OCI-LY7 (cell line): ENCODE measurements around the gene MAMSTR. TPM values are rescaled to one million over a fixed set of nuclear protein-coding genes. Genes with fewer than 3 reads are reported as not detected.
A peak's percentile ranks its signal among the peaks of the same experiment; 100 is the strongest.

Experiments
- BruUV-seq: library from RNA; stranded (reverse); fragments of 400-500 nt; replicated peaks from 2 replicates; lab custom pipeline; 2021; lab: Mats Ljungman, UMichigan
- CTCF ChIA-PET: fragments of 300-600 bp; sonication (Branson Sonifier 250); formaldehyde crosslinking; loops from one replicate; lab custom pipeline; 2022; ENCODE audit warnings: antibody characterized with exemption; ENCODE audit not compliant: unreplicated experiment; lab: Charles Lee
- POLR2A ChIA-PET: fragments of 300-600 bp; sonication (Branson Sonifier 250); formaldehyde crosslinking; loops from one replicate; lab custom pipeline; 2022; ENCODE audit warnings: antibody characterized with exemption; lab: Charles Lee
- DNase-seq: peaks from one replicate; pipeline ENCODE4 v3.0.0-alpha.2; 2015; ENCODE audit warnings: low spot score
- H2AFZ ChIP-seq: fragments of 200-600 bp; sonication (generic), shearing (Covaris generic); 2 replicates; pipeline ENCODE4 v1.6.1; 2014; ENCODE audit warnings: mild to moderate bottlenecking, antibody characterized with exemption, low read length, moderate library complexity
- H3K27ac ChIP-seq: fragments of 200-600 bp; sonication (generic); 2 replicates; pipeline ENCODE4 v1.5.1; 2014; ENCODE audit warnings: mixed run types, low read depth, mild to moderate bottlenecking, moderate library complexity, low read length, inconsistent platforms; ENCODE audit not compliant: poor library complexity, severe bottlenecking
- H3K36me3 ChIP-seq: fragments of 200-600 bp; sonication (generic); 2 replicates; pipeline ENCODE4 v1.6.1; 2014; ENCODE audit warnings: mild to moderate bottlenecking, antibody characterized with exemption, low read length, moderate library complexity, mixed read lengths; ENCODE audit not compliant: insufficient read depth
- H3K4me1 ChIP-seq: fragments of 200-600 bp; sonication (generic); 2 replicates; pipeline ENCODE4 v1.5.1; 2014; ENCODE audit warnings: mild to moderate bottlenecking, low read length; ENCODE audit not compliant: insufficient read depth, poor library complexity, severe bottlenecking
- H3K4me2 ChIP-seq: fragments of 200-600 bp; sonication (generic); 2 replicates; pipeline ENCODE4 v1.6.1; 2014; ENCODE audit warnings: mild to moderate bottlenecking, low read length
- H3K4me3 ChIP-seq: fragments of 200-600 bp; sonication (generic); 2 replicates; pipeline ENCODE4 v1.5.1; 2014; ENCODE audit warnings: mild to moderate bottlenecking, low read depth, low read length; ENCODE audit not compliant: poor library complexity, severe bottlenecking
- H3K79me2 ChIP-seq: fragments of 200-600 bp; sonication (generic); 2 replicates; pipeline ENCODE4 v1.6.1; 2016; ENCODE audit warnings: low read depth, mild to moderate bottlenecking, low read length, moderate library complexity, mixed read lengths; ENCODE audit not compliant: insufficient read depth
- H3K9me2 ChIP-seq: fragments of 200-600 bp; sonication (generic); 2 replicates; pipeline ENCODE4 v1.6.1; 2016; ENCODE audit warnings: mild to moderate bottlenecking, low read length, mixed read lengths; ENCODE audit not compliant: insufficient read depth
- H3K9me3 ChIP-seq: fragments of 200-600 bp; sonication (generic); 2 replicates; pipeline ENCODE4 v1.6.1; 2014; ENCODE audit warnings: mild to moderate bottlenecking, mixed run types, low read length, mixed read lengths
- H4K20me1 ChIP-seq: fragments of 200-600 bp; sonication (generic); 2 replicates; pipeline ENCODE4 v1.6.1; 2014; ENCODE audit warnings: mild to moderate bottlenecking, antibody characterized with exemption, low read length, moderate library complexity, mixed read lengths; ENCODE audit not compliant: insufficient read depth
- EZH2phosphoT487 ChIP-seq: fragments of 200-600 bp; sonication (generic); IDR thresholded peaks from 2 replicates; pipeline ENCODE4 v1.6.1; 2018; ENCODE audit warnings: low read depth, borderline replicate concordance, mild to moderate bottlenecking, mixed run types, antibody characterized with exemption, low read length, moderate library complexity, mixed read lengths
- intact Hi-C: fragments of 100-400 bp; cut with micrococcal nuclease; formaldehyde crosslinking; loops from one replicate; pipeline ENCODE4 v1.10.0; 2022; ENCODE audit not compliant: unreplicated experiment
- total RNA-seq, 2 experiments: library from RNA; depleted of rRNA in 1 of 2; stranded (reverse); fragments of >200 nt in 1 of 2; shearing (Covaris generic) in 1 of 2; gene quantifications; 2 replicates each; pipeline ENCODE4 v1.2.3, GENCODE V29; 2014 to 2022
- TF ChIP-seq, protein P1 (sequence below): fragments of 200-600 bp; sonication (generic); conservative IDR thresholded peaks from 2 replicates; pipeline ENCODE4 v1.5.1; 2014; ENCODE audit warnings: mild to moderate bottlenecking, antibody characterized with exemption, low read length, moderate library complexity, mixed read lengths

The MAMSTR gene
- total RNA-seq, 2 experiments from 2014 or later = 1.2 TPM

DNA sequence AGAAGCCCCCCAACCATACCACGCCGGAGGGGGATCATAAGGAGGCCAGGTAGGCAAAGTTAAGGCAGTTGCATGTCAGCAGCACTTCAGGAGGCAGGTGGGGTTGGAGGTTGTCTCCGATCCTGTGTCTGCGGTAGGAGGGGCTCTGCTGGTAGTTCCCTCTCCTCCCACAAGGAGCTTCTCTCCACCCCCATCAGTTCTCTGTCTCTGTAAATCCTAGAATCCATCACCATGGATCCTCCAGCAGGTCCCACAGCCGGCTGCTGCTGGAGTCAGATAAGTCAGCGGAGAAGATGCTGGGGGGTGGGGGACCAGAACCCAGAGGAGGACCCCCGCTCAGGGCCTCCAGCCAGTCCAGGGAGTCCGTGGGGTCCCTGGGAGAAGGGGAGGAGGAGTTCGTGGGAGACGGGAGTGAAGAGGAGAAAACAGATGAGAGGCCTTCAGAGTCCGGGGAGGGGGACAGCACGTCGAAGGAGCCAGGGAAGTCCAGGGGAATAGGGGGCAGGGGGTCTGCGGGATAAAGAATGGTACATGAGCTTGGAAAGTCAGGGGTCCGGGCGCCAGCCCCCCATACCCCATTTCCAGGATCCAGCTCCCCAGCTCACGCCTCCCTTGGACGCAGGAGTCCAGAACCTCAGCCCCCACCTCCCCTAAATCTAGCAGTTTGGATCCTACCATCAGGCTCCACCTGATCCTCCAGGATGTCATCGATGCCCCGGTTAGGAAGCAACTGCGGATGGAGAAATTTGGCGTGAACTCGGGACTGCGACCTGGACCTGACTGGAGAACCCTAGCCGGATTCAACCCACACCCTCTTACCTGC, 6.3 kb downstream of the MAMSTR start:
- CTCF ChIA-PET = no interaction called here
- Histone ChIP-seq H3K27ac (no peak overlapping the region), H2AFZ (peak overlapping the region; percentile 88)

DNA sequence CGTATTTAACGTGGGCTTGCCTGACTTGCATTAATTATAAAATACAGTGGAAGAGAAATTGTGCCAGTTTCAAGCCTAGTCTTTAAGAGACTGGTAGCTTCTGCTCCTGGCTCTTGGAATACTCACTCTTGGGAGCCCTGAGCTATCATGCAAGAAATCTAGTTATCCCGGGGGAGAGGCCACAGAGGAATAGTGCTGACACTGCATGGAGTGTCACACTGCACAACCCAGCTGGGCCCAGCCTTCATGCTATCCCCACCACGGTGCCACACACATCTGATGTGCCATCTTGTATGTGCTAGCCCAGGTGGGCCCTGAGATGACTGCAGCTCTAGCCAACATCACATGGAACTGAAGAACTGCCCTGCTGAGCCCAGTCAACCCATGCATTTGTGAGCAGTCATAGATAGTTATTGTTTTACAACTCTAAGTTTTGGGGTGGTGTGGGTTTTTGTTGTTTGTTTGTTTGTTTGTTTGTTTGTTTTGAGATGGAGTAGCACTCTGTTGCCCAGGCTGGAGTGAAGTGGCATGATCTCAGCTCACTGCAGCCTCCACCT, 8.3 kb downstream of the MAMSTR start:
- ChIA-PET CTCF (no interaction called here), POLR2A (interaction anchor here (1.1 kb wide), 1 partner anchor 9 kb away, joined by 3 read pairs; no protein-coding TSS in a partner anchor)
- Histone ChIP-seq H2AFZ (no peak overlapping the region), H3K79me2 (no peaks in the 10 kb centered on the region), H3K4me1 (peaks cover 22% of the 10 kb centered on the region), H3K9me2 (no peaks in the 10 kb centered on the region), H3K4me3 (no peak overlapping the region), H3K9me3 (no peaks in the 10 kb centered on the region), H4K20me1 (no peaks in the 10 kb centered on the region), H3K36me3 (no peaks in the 10 kb centered on the region), H3K27ac (no peak overlapping the region), H3K4me2 (no peak overlapping the region)
- DNase-seq = no peak
- no peak for TF ChIP-seq EZH2phosphoT487
- TF ChIP-seq, protein P1, sequence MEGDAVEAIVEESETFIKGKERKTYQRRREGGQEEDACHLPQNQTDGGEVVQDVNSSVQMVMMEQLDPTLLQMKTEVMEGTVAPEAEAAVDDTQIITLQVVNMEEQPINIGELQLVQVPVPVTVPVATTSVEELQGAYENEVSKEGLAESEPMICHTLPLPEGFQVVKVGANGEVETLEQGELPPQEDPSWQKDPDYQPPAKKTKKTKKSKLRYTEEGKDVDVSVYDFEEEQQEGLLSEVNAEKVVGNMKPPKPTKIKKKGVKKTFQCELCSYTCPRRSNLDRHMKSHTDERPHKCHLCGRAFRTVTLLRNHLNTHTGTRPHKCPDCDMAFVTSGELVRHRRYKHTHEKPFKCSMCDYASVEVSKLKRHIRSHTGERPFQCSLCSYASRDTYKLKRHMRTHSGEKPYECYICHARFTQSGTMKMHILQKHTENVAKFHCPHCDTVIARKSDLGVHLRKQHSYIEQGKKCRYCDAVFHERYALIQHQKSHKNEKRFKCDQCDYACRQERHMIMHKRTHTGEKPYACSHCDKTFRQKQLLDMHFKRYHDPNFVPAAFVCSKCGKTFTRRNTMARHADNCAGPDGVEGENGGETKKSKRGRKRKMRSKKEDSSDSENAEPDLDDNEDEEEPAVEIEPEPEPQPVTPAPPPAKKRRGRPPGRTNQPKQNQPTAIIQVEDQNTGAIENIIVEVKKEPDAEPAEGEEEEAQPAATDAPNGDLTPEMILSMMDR = no peak
- intact Hi-C loops = no loop called here
- no TSS peak for BruUV-seq

More for the DNA sequence above, 6.3 kb downstream of the MAMSTR start:
- no peaks in the 10 kb centered on the region for H3K9me2 ChIP-seq
- H4K20me1 ChIP-seq = no peaks in the 10 kb centered on the region
- DNase-seq = peak; percentile 30
- no TSS peak for BruUV-seq
- TF ChIP-seq, protein P1 = peak; percentile 36; the same call in 1 of the 2 replicates
- TF ChIP-seq EZH2phosphoT487 = no peak
- peak overlapping the region; percentile 74 for H3K4me3 ChIP-seq
- intact Hi-C loops = no loop called here
- peak overlapping the region; percentile 78 for H3K4me2 ChIP-seq
- no peaks in the 10 kb centered on the region for H3K36me3 ChIP-seq
- H3K9me3 ChIP-seq = no peaks in the 10 kb centered on the region
- no peaks in the 10 kb centered on the region for H3K79me2 ChIP-seq
- POLR2A ChIA-PET = interaction anchor here (0.6 to 1.7 kb wide), 3 partner anchors 12 to 72 kb away, joined by 4 to 5 read pairs (median 4); no protein-coding TSS in a partner anchor
- H3K4me1 ChIP-seq = peaks cover 22% of the 10 kb centered on the region

DNA sequence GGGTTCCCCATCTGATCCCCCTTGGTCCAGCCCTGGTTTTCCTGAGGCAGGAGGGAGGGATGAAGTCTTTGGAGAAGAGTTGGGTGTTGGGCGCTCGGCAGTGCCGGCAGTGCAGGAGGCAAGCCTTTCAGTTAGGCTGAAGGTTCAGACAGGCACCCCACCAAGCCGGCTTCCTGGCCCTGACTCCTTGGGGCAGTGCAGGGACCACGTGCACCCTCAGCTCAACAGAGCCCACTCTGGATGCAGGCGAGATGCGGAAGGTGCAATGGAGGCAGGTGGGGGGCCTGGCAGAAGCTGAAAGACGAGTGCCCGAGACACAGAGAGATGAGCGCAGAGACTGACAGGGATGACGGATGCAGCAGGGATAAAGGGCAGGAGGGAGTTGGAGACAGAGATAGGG, 11.1 kb downstream of the MAMSTR start:
- Histone ChIP-seq H3K4me1 (peaks cover 8% of the 10 kb centered on the region), H3K36me3 (no peaks in the 10 kb centered on the region), H3K4me2 (no peak overlapping the region), H3K79me2 (no peaks in the 10 kb centered on the region), H3K4me3 (no peak overlapping the region), H3K9me2 (no peaks in the 10 kb centered on the region), H4K20me1 (no peaks in the 10 kb centered on the region), H3K9me3 (no peaks in the 10 kb centered on the region), H3K27ac (no peak overlapping the region), H2AFZ (no peak overlapping the region)
- CTCF ChIA-PET = no interaction called here
- no peak for DNase-seq
- POLR2A ChIA-PET = no interaction called here
- intact Hi-C loops = no loop called here
- BruUV-seq = no TSS peak
- TF ChIP-seq, protein P1 = no peak
- no peak for TF ChIP-seq EZH2phosphoT487
